WTC11 (cell line): ENCODE results near the gene HTRA2. TPM values are rescaled to one million over a fixed set of nuclear protein-coding genes. Genes with fewer than 3 reads are reported as not detected.
A peak's percentile ranks its signal among the peaks of the same experiment; 100 is the strongest.

Source experiments
- ATAC-seq: fragments of 200-7000 bp; cut with Tn5 transposase; 2 replicates; pipeline ENCODE4 v1.10.0; 2021; ENCODE audit warnings: mild to moderate bottlenecking, moderate library complexity
- CTCF ChIA-PET: fragments of 300-600 bp; sonication (Branson Sonifier 250); formaldehyde crosslinking; loops from one replicate; lab custom pipeline; 2021; ENCODE audit warnings: antibody characterized with exemption; lab: Charles Lee
- POLR2A ChIA-PET: fragments of 350-600 bp; sonication (Branson Sonifier 250); formaldehyde crosslinking; loops from one replicate; lab custom pipeline; 2021; ENCODE audit warnings: antibody characterized with exemption; lab: Charles Lee
- DNase-seq: peaks from one replicate; pipeline ENCODE4 v3.0.0; 2021; ENCODE audit warnings: low spot score
- H3K27ac Mint-ChIP-seq: 2 replicates; pipeline ENCODE4 v1.8.0; 2021; ENCODE audit warnings: mixed read lengths
- H3K27me3 Mint-ChIP-seq: 2 replicates; pipeline ENCODE4 v1.8.0; 2021; ENCODE audit warnings: low read depth, mild to moderate bottlenecking, moderate library complexity, mixed read lengths
- H3K36me3 Mint-ChIP-seq: 2 replicates; pipeline ENCODE4 v1.8.0; 2021; ENCODE audit warnings: mixed read lengths
- H3K4me1 Mint-ChIP-seq: 2 replicates; pipeline ENCODE4 v1.8.0; 2022; ENCODE audit warnings: mixed read lengths
- H3K4me3 Mint-ChIP-seq: 2 replicates; pipeline ENCODE4 v1.8.0; 2021; ENCODE audit warnings: mild to moderate bottlenecking, moderate library complexity, mixed read lengths
- H3K9me3 Mint-ChIP-seq: 2 replicates; pipeline ENCODE4 v1.8.0; 2021; ENCODE audit warnings: mixed read lengths
- ATF1 ChIP-seq: sonication (generic); formaldehyde crosslinking; IDR thresholded peaks from 2 replicates; pipeline ENCODE4 v1.8.1; 2023; ENCODE audit warnings: mild to moderate bottlenecking, moderate library complexity, missing genetic modification reagents
- CREM ChIP-seq: sonication (generic); formaldehyde crosslinking; IDR thresholded peaks from 2 replicates; pipeline ENCODE4 v1.8.1; 2022; ENCODE audit warnings: mild to moderate bottlenecking, missing genetic modification reagents, moderate library complexity
- EMX1 ChIP-seq: fragments of 250-450 bp; sonication (Bioruptor Pico); IDR thresholded peaks from 2 replicates; pipeline ENCODE4 v1.8.0; 2021; ENCODE audit warnings: mild to moderate bottlenecking
- FOXJ3 ChIP-seq: sonication (generic); formaldehyde crosslinking; IDR thresholded peaks from 2 replicates; pipeline ENCODE4 v1.9.0; 2021; ENCODE audit warnings: missing genetic modification reagents, mild to moderate bottlenecking, borderline replicate concordance
- FOXK1 ChIP-seq: sonication (generic); formaldehyde crosslinking; IDR thresholded peaks from 2 replicates; pipeline ENCODE4 v1.8.0; 2022; ENCODE audit warnings: mild to moderate bottlenecking, moderate library complexity, missing genetic modification reagents
- FOXP1 ChIP-seq: sonication (generic); formaldehyde crosslinking; IDR thresholded peaks from 2 replicates; pipeline ENCODE4 v1.8.0; 2022; ENCODE audit warnings: missing genetic modification reagents, mild to moderate bottlenecking, moderate library complexity, borderline replicate concordance
- JAZF1 ChIP-seq: fragments of 250-450 bp; sonication (Bioruptor Pico); IDR thresholded peaks from 2 replicates; pipeline ENCODE4 v1.9.0; 2021; ENCODE audit warnings: moderate library complexity, mild to moderate bottlenecking, inconsistent platforms
- KAT7 ChIP-seq: sonication (generic); formaldehyde crosslinking; IDR thresholded peaks from 2 replicates; pipeline ENCODE4 v1.8.1; 2023; ENCODE audit warnings: missing genetic modification reagents, mild to moderate bottlenecking, borderline replicate concordance
- MYBL2 ChIP-seq: sonication (generic); formaldehyde crosslinking; IDR thresholded peaks from 2 replicates; pipeline ENCODE4 v1.8.1; 2023; ENCODE audit warnings: mild to moderate bottlenecking, moderate library complexity, missing genetic modification reagents
- NR1H2 ChIP-seq: sonication (generic); formaldehyde crosslinking; IDR thresholded peaks from 2 replicates; pipeline ENCODE4 v1.9.0; 2021; ENCODE audit warnings: mild to moderate bottlenecking, moderate library complexity, missing genetic modification reagents
- RELA ChIP-seq: sonication (generic); formaldehyde crosslinking; IDR thresholded peaks from 2 replicates; pipeline ENCODE4 v1.8.1; 2022; ENCODE audit warnings: missing genetic modification reagents, mild to moderate bottlenecking, borderline replicate concordance
- SMAD4 ChIP-seq: sonication (generic); formaldehyde crosslinking; IDR thresholded peaks from 2 replicates; pipeline ENCODE4 v1.8.0; 2022; ENCODE audit warnings: mild to moderate bottlenecking, missing genetic modification reagents
- ZNF219 ChIP-seq: sonication (generic); formaldehyde crosslinking; IDR thresholded peaks from 2 replicates; pipeline ENCODE4 v1.8.0; 2023; ENCODE audit warnings: missing genetic modification reagents, mild to moderate bottlenecking, borderline replicate concordance
- ZNF317 ChIP-seq: sonication (generic); formaldehyde crosslinking; IDR thresholded peaks from 2 replicates; pipeline ENCODE4 v1.8.1; 2023; ENCODE audit warnings: low read depth, mild to moderate bottlenecking, moderate library complexity, missing genetic modification reagents, borderline replicate concordance
- ZNF396 ChIP-seq: fragments of 250-450 bp; sonication (Bioruptor Pico); IDR thresholded peaks from 2 replicates; pipeline ENCODE4 v1.8.0; 2021; ENCODE audit warnings: mild to moderate bottlenecking, moderate library complexity, borderline replicate concordance
- ZNF416 ChIP-seq: fragments of 250-450 bp; sonication (Bioruptor Pico); IDR thresholded peaks from 2 replicates; pipeline ENCODE4 v1.9.0; 2021; ENCODE audit warnings: mild to moderate bottlenecking, inconsistent platforms
- ZNF423 ChIP-seq: fragments of 250-450 bp; sonication (Bioruptor Pico); IDR thresholded peaks from 2 replicates; pipeline ENCODE4 v2.1.2; 2022; ENCODE audit warnings: mild to moderate bottlenecking, moderate library complexity
- total RNA-seq: library from RNA; stranded (reverse); gene quantifications from 3 replicates; pipeline ENCODE4 v1.2.3, GENCODE V29; 2021
- TF ChIP-seq, protein P1 (sequence below): sonication (generic); formaldehyde crosslinking; conservative IDR thresholded peaks from 2 replicates; pipeline ENCODE4 v1.8.1; 2023; ENCODE audit warnings: mild to moderate bottlenecking, low read depth, missing genetic modification reagents, moderate library complexity
- TF ChIP-seq, protein P2 (sequence below): sonication (generic); formaldehyde crosslinking; IDR thresholded peaks from 2 replicates; pipeline ENCODE4 v1.8.1; 2023; ENCODE audit warnings: mild to moderate bottlenecking, missing genetic modification reagents
- TF ChIP-seq, protein P3 (sequence below): fragments of 250-450 bp; sonication (Bioruptor Pico); IDR thresholded peaks from 2 replicates; pipeline ENCODE4 v1.9.0; 2021; ENCODE audit warnings: mild to moderate bottlenecking
- TF ChIP-seq, protein P4 (sequence below): sonication (generic); formaldehyde crosslinking; IDR thresholded peaks from 2 replicates; pipeline ENCODE4 v1.8.1; 2022; ENCODE audit warnings: mild to moderate bottlenecking, missing genetic modification reagents, moderate library complexity, borderline replicate concordance

HTRA2 gene
- total RNA-seq, 1 experiment from 2014 or later: 30.0 TPM

DNA sequence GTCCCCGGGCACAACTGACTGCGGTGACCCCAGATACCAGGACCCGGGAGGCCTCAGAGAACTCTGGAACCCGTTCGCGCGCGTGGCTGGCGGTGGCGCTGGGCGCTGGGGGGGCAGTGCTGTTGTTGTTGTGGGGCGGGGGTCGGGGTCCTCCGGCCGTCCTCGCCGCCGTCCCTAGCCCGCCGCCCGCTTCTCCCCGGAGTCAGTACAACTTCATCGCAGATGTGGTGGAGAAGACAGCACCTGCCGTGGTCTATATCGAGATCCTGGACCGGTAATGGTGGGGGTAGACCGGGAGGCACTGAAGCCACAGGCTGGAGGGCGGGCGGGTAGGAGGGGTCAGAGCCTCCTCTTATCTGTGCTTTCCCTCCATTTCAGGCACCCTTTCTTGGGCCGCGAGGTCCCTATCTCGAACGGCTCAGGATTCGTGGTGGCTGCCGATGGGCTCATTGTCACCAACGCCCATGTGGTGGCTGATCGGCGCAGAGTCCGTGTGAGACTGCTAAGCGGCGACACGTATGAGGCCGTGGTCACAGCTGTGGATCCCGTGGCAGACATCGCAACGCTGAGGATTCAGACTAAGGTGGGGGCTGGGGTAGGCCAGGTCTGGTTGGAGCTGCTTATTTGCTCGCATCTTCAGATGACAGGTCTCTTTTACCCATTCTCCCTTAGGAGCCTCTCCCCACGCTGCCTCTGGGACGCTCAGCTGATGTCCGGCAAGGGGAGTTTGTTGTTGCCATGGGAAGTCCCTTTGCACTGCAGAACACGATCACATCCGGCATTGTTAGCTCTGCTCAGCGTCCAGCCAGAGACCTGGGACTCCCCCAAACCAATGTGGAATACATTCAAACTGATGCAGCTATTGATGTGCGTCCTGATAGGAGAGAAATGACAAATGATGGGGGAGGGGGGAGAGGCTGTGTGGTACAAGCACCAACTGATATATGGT lies 780 bp downstream of the HTRA2 start:
- DNase-seq (peak; percentile 30), ATAC-seq (peak; percentile 6)
- CTCF ChIA-PET: interaction anchor here (0.7 to 2.2 kb wide), 7 partner anchors 14 to 196 kb away, joined by 3 to 9 read pairs (median 4); partner anchors contain the start of gene LOXL3
- Mint-ChIP-seq H3K4me1 (peaks cover 14% of the 10 kb centered on the region), H3K4me3 (peak overlapping the region; percentile 99), H3K27me3 (no peaks in the 10 kb centered on the region), H3K9me3 (0 out of 2 replicates have a peak, but pooled peaks cover 3% of the 10 kb centered on the region), H3K36me3 (peaks cover 38% of the 10 kb centered on the region), H3K27ac (no peak overlapping the region)
- no peak for TF ChIP-seq EMX1 (CRISPR knock-in tag)
- 0 out of 2 replicates have a peak, but pooled peaks have one; percentile 45 for TF ChIP-seq ATF1 (CRISPR knock-in tag)
- TF ChIP-seq JAZF1: no peak
- no peak for TF ChIP-seq ZNF396 (CRISPR knock-in tag)
- no peak; the same call in 1 of the 2 replicates for TF ChIP-seq FOXP1 (CRISPR knock-in tag)
- TF ChIP-seq, protein P1, sequence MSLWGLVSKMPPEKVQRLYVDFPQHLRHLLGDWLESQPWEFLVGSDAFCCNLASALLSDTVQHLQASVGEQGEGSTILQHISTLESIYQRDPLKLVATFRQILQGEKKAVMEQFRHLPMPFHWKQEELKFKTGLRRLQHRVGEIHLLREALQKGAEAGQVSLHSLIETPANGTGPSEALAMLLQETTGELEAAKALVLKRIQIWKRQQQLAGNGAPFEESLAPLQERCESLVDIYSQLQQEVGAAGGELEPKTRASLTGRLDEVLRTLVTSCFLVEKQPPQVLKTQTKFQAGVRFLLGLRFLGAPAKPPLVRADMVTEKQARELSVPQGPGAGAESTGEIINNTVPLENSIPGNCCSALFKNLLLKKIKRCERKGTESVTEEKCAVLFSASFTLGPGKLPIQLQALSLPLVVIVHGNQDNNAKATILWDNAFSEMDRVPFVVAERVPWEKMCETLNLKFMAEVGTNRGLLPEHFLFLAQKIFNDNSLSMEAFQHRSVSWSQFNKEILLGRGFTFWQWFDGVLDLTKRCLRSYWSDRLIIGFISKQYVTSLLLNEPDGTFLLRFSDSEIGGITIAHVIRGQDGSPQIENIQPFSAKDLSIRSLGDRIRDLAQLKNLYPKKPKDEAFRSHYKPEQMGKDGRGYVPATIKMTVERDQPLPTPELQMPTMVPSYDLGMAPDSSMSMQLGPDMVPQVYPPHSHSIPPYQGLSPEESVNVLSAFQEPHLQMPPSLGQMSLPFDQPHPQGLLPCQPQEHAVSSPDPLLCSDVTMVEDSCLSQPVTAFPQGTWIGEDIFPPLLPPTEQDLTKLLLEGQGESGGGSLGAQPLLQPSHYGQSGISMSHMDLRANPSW (CRISPR knock-in tag): no peak
- no peak for TF ChIP-seq FOXK1 (CRISPR knock-in tag)
- no peak for TF ChIP-seq ZNF219 (CRISPR knock-in tag)
- no peak for TF ChIP-seq ZNF423 (CRISPR knock-in tag)
- POLR2A ChIA-PET: interaction anchor here (0.7 to 1.4 kb wide), 5 partner anchors 26 to 73 kb away, joined by 3 to 7 read pairs (median 3); partner anchors contain the start of genes MRPL53 and WBP1

DNA sequence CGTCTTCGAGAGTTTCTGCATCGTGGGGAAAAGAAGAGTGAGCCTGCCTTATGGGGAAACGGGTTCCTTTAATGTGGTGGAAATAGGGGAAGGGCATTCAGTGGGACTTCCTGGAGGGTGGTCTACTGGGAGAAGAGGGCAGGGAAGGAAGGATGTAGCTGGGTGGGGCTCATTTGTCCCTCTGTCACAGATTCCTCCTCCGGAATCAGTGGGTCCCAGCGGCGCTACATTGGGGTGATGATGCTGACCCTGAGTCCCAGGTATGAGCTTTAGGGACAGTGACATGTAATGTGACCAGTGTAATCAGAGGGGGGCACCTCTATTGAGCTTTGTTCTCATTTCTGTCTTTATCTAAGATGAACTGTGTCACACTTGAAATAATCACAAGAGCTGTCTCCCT lies 1.9 kb downstream of the HTRA2 start:
- no peak overlapping the region for H3K4me3 Mint-ChIP-seq
- POLR2A ChIA-PET: interaction anchor here (0.7 kb wide), 1 partner anchor 65 kb away, joined by 3 read pairs; no protein-coding TSS in a partner anchor

More for the DNA sequence above, 1.9 kb downstream of the HTRA2 start:
- TF ChIP-seq CREM (CRISPR knock-in tag) (no peak), MYBL2 (CRISPR knock-in tag) (no peak), NR1H2 (CRISPR knock-in tag) (no peak), FOXJ3 (no peak), ATF1 (CRISPR knock-in tag) (no peak), ZNF423 (CRISPR knock-in tag) (no peak), ZNF416 (CRISPR knock-in tag) (no peak), SMAD4 (CRISPR knock-in tag) (no peak), KAT7 (CRISPR knock-in tag) (no peak), ZNF317 (no peak), RELA (CRISPR knock-in tag) (no peak)
- TF ChIP-seq, protein P2, sequence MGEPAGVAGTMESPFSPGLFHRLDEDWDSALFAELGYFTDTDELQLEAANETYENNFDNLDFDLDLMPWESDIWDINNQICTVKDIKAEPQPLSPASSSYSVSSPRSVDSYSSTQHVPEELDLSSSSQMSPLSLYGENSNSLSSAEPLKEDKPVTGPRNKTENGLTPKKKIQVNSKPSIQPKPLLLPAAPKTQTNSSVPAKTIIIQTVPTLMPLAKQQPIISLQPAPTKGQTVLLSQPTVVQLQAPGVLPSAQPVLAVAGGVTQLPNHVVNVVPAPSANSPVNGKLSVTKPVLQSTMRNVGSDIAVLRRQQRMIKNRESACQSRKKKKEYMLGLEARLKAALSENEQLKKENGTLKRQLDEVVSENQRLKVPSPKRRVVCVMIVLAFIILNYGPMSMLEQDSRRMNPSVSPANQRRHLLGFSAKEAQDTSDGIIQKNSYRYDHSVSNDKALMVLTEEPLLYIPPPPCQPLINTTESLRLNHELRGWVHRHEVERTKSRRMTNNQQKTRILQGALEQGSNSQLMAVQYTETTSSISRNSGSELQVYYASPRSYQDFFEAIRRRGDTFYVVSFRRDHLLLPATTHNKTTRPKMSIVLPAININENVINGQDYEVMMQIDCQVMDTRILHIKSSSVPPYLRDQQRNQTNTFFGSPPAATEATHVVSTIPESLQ (CRISPR knock-in tag): no peak
- TF ChIP-seq, protein P3, sequence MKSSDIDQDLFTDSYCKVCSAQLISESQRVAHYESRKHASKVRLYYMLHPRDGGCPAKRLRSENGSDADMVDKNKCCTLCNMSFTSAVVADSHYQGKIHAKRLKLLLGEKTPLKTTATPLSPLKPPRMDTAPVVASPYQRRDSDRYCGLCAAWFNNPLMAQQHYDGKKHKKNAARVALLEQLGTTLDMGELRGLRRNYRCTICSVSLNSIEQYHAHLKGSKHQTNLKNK (CRISPR knock-in tag): no peak
- TF ChIP-seq, protein P4, sequence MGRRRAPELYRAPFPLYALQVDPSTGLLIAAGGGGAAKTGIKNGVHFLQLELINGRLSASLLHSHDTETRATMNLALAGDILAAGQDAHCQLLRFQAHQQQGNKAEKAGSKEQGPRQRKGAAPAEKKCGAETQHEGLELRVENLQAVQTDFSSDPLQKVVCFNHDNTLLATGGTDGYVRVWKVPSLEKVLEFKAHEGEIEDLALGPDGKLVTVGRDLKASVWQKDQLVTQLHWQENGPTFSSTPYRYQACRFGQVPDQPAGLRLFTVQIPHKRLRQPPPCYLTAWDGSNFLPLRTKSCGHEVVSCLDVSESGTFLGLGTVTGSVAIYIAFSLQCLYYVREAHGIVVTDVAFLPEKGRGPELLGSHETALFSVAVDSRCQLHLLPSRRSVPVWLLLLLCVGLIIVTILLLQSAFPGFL: no peak
- TF ChIP-seq, all 79 proteins: peak for 0
- Mint-ChIP-seq H3K9me3 (no peaks in the 10 kb centered on the region), H3K4me1 (peaks cover 14% of the 10 kb centered on the region), H3K27ac (no peak overlapping the region), H3K36me3 (peaks cover 32% of the 10 kb centered on the region), H3K27me3 (no peaks in the 10 kb centered on the region)
- CTCF ChIA-PET: interaction anchor here (1.3 kb wide), 1 partner anchor 41 kb away, joined by 4 read pairs; no protein-coding TSS in a partner anchor
- DNase-seq (no peak), ATAC-seq (no peak)
